Endothelial cell of umbilical vein (primary cell): ENCODE measurements around the gene ITGA6. TPM values are rescaled to one million over a fixed set of nuclear protein-coding genes. Genes with fewer than 3 reads are reported as not detected.

Source experiments
- BruUV-seq: library from RNA; stranded (reverse); fragments of 400-500 nt; replicated peaks from 2 replicates; lab custom pipeline; 2021; lab: Mats Ljungman, UMichigan
- CTCF ChIA-PET: fragments of 300-600, 350-600 bp; sonication (Branson Sonifier 250); formaldehyde crosslinking; loops from one replicate; lab custom pipeline; 2021; ENCODE audit warnings: antibody characterized with exemption, inconsistent platforms; lab: Charles Lee
- POLR2A ChIA-PET: fragments of 300-600, 350-600 bp; sonication (Branson Sonifier 250); formaldehyde crosslinking; loops from one replicate; lab custom pipeline; 2021; ENCODE audit warnings: antibody characterized with exemption, inconsistent platforms; lab: Charles Lee
- DNase-seq: peaks from one replicate; pipeline ENCODE4 v3.0.0-alpha.2; 2011; ENCODE audit warnings: low read depth, low spot score
- FAIRE-seq: peaks from 2 replicates; lab custom pipeline; 2011; peaks lifted over from hg19 to GRCh38; lab: Jason Lieb, UNC
- H2AFZ ChIP-seq: 2 replicates; pipeline ENCODE4 v1.6.0; 2012; ENCODE audit warnings: low read depth, low read length, control low read depth, inconsistent platforms
- H3K27ac ChIP-seq: 2 replicates; pipeline ENCODE4 v1.5.1; 2011; ENCODE audit warnings: low read depth, mild to moderate bottlenecking, control low read depth, low read length, moderate library complexity; ENCODE audit not compliant: insufficient read depth
- H3K27me3 ChIP-seq, 2 experiments: 2 replicates each; pipeline versions ENCODE4 v1.6.0 to v1.6.1; 2011; ENCODE audit warnings: low read length in 2 of 2, mixed read lengths in 1 of 2; ENCODE audit not compliant: control insufficient read depth in 2 of 2, insufficient read depth in 2 of 2
- H3K36me3 ChIP-seq, 2 experiments: 2 replicates in 1 of 2; 3 replicates in 1 of 2; pipeline ENCODE4 v1.5.1; 2011; ENCODE audit warnings: low read length in 2 of 2, mild to moderate bottlenecking in 1 of 2, moderate library complexity in 1 of 2; ENCODE audit not compliant: control insufficient read depth in 2 of 2, insufficient read depth in 2 of 2; ENCODE audit errors: extremely low read depth in 1 of 2
- H3K4me1 ChIP-seq: 3 replicates; pipeline ENCODE4 v1.5.1; 2011; ENCODE audit warnings: mild to moderate bottlenecking, low read length; ENCODE audit not compliant: control insufficient read depth, insufficient read depth; ENCODE audit errors: extremely low read depth
- H3K4me2 ChIP-seq: 2 replicates; pipeline ENCODE4 v1.6.1; 2011; ENCODE audit warnings: low read length, control low read depth, mixed read lengths; ENCODE audit not compliant: insufficient read depth
- H3K4me3 ChIP-seq, 3 experiments: fragments of 200-600 bp in 1 of 3; sonication (generic), shearing (Covaris generic) in 1 of 3; replicated peaks in 1 of 3; 2 replicates each; pipeline ENCODE4 v1.5.1; 2011 to 2016; ENCODE audit warnings: control low read depth in 3 of 3, low read length in 3 of 3, mild to moderate bottlenecking in 2 of 3, inconsistent platforms in 1 of 3, low read depth in 1 of 3, moderate library complexity in 1 of 3; ENCODE audit not compliant: insufficient read depth in 1 of 3
- H3K79me2 ChIP-seq: 2 replicates; pipeline ENCODE4 v1.6.0; 2012; ENCODE audit warnings: low read length, inconsistent platforms; ENCODE audit not compliant: control insufficient read depth, insufficient read depth
- H3K9ac ChIP-seq: replicated peaks from 2 replicates; pipeline ENCODE3; 2011; ENCODE audit warnings: low read length, control low read depth; ENCODE audit not compliant: insufficient read depth; ENCODE audit errors: extremely low read depth
- H3K9me1 ChIP-seq: replicated peaks from 3 replicates; pipeline ENCODE4 v1.6.0; 2011; ENCODE audit warnings: mild to moderate bottlenecking, low read length; ENCODE audit not compliant: control insufficient read depth, insufficient read depth; ENCODE audit errors: extremely low read depth
- H3K9me3 ChIP-seq: replicated peaks from 2 replicates; pipeline ENCODE4 v1.5.1; 2012; ENCODE audit warnings: low read length, inconsistent platforms; ENCODE audit not compliant: control insufficient read depth, insufficient read depth
- H4K20me1 ChIP-seq: replicated peaks from 2 replicates; pipeline ENCODE3; 2011; ENCODE audit warnings: mild to moderate bottlenecking, low read length; ENCODE audit not compliant: control insufficient read depth, insufficient read depth; ENCODE audit errors: extremely low read depth
- CTCF ChIP-seq, 2 donors: IDR thresholded peaks; 1 replicate in 1 of 2; 2 replicates in 1 of 2; pipeline ENCODE4 v1.5.1; 2011; ENCODE audit warnings: low read length in 2 of 2, mild to moderate bottlenecking in 2 of 2, moderate library complexity in 2 of 2, control low read depth in 1 of 2, inconsistent platforms in 1 of 2, low read depth in 1 of 2; ENCODE audit not compliant: insufficient read depth in 1 of 2; ENCODE audit errors: extremely low read depth in 1 of 2
- EZH2 ChIP-seq: IDR thresholded peaks from 2 replicates; pipeline ENCODE4 v1.6.1; 2012; ENCODE audit warnings: borderline replicate concordance, low read depth, mild to moderate bottlenecking, moderate library complexity, low read length, inconsistent platforms; ENCODE audit not compliant: severe bottlenecking
- FOS ChIP-seq: IDR thresholded peaks from 2 replicates; pipeline ENCODE4 v1.6.1; 2011; ENCODE audit warnings: mild to moderate bottlenecking, low read length, moderate library complexity, borderline replicate concordance; ENCODE audit not compliant: insufficient read depth
- GATA2 ChIP-seq: IDR thresholded peaks from 2 replicates; pipeline ENCODE4 v1.7.0; 2011; ENCODE audit warnings: low read depth, mild to moderate bottlenecking, moderate library complexity, mixed read lengths, low read length; ENCODE audit not compliant: insufficient read length, insufficient read depth
- JUN ChIP-seq: IDR thresholded peaks from 2 replicates; pipeline ENCODE4 v1.6.1; 2011; ENCODE audit warnings: borderline replicate concordance, low read depth; ENCODE audit not compliant: insufficient read length, insufficient read depth
- MAX ChIP-seq: IDR thresholded peaks from 2 replicates; pipeline ENCODE4 v1.6.1; 2011; ENCODE audit not compliant: insufficient read depth, insufficient read length
- MYC ChIP-seq: IDR thresholded peaks from one replicate; pipeline ENCODE4 v1.6.1; 2011; ENCODE audit warnings: mild to moderate bottlenecking, low read depth, low read length
- POLR2A ChIP-seq: IDR thresholded peaks from 2 replicates; pipeline ENCODE4 v1.6.1; 2012; ENCODE audit warnings: low read depth, mild to moderate bottlenecking, control low read depth, low read length
- POLR2AphosphoS5 ChIP-seq: IDR thresholded peaks from 2 replicates; pipeline ENCODE4 v1.6.1; 2012; ENCODE audit warnings: low read depth, mild to moderate bottlenecking, control low read depth, low read length, moderate library complexity; ENCODE audit not compliant: insufficient read depth
- dilution Hi-C: fragments of 300-500 bp; cut with MboI; formaldehyde crosslinking; loops from one replicate; pipeline ENCODE4 v1.15.0; 2019; ENCODE audit warnings: low sequenced_read_pairs; ENCODE audit not compliant: extremely low pct_ligation_motif_present
- intact Hi-C: fragments of 100-400 bp; cut with micrococcal nuclease; formaldehyde crosslinking; loops from one replicate; pipeline ENCODE4 v1.10.0; 2022
- polyA plus RNA-seq, 4 experiments: library from polyadenylated mRNA; depleted of rRNA in 3 of 4; stranded (reverse) in 3 of 4; unstranded in 1 of 4; fragments of >200 nt; gene quantifications; 2 replicates each; pipeline versions ENCODE4 v1.2.1 to v1.2.3, GENCODE V29; 2011 to 2012; ENCODE audit warnings: missing spikeins in 1 of 4
- total RNA-seq: library from RNA; stranded (reverse); gene quantifications from 2 replicates; pipeline ENCODE4 v1.2.3, GENCODE V29; 2021

The ITGA6 gene
- total and polyA plus RNA-seq, 2 donors (not counting 3 experiments of a cell fraction or from before 2014, with no cell fraction given): 24.9 to 208 TPM

- Histone ChIP-seq H3K9me1 (no peaks in the 10 kb centered on the region), H3K4me2 (no peak overlapping the region), H3K27me3 (no peaks in the 10 kb centered on the region), H3K9me3 (peaks cover 4% of the 10 kb centered on the region), H3K4me1 (no peaks in the 10 kb centered on the region), H3K36me3 (peaks cover 0 to 2% of the 10 kb centered on the region in 2 experiments), H3K27ac (no peak overlapping the region), H2AFZ (no peak overlapping the region), H3K9ac (no peak overlapping the region), H4K20me1 (no peaks in the 10 kb centered on the region), H3K79me2 (no peaks in the 10 kb centered on the region), H3K4me3 (no peak overlapping the region)
- BruUV-seq: no TSS peak
- DNase-seq (no peak), FAIRE-seq (no peak)
- intact Hi-C loops: no loop called here
- ChIA-PET POLR2A (no interaction called here), CTCF (interaction anchor here (1.2 kb wide), 1 partner anchor 17 kb away, joined by 3 read pairs; no protein-coding TSS in a partner anchor)
- dilution Hi-C loops: no loop called here
- TF ChIP-seq FOS: no peak
- TF ChIP-seq GATA2: no peak
These were observed 85.6 kb downstream of the ITGA6 start for GRCh38 chr2:172512810-172513523.

- Histone ChIP-seq H3K4me2 (no peak overlapping the region), H3K9ac (no peak overlapping the region), H3K27me3 (no peaks in the 10 kb centered on the region), H4K20me1 (no peaks in the 10 kb centered on the region), H3K9me1 (no peaks in the 10 kb centered on the region), H2AFZ (no peak overlapping the region), H3K79me2 (no peaks in the 10 kb centered on the region), H3K36me3 (no peaks in the 10 kb centered on the region), H3K4me1 (no peaks in the 10 kb centered on the region), H3K4me3 (no peak overlapping the region), H3K27ac (no peak overlapping the region), H3K9me3 (peaks cover 4% of the 10 kb centered on the region)
- POLR2A ChIA-PET: no interaction called here
- dilution Hi-C loops: no loop called here
- intact Hi-C loops: no loop called here
- FAIRE-seq (no peak), DNase-seq (no peak)
- CTCF ChIA-PET: interaction anchor here (1.2 kb wide), 1 partner anchor 18 kb away, joined by 3 read pairs; no protein-coding TSS in a partner anchor
- BruUV-seq: no TSS peak
- no peak for TF ChIP-seq FOS
- TF ChIP-seq CTCF (IDR thresholded peaks at IDR 0.05; ENCODE audit: extremely low read depth in 1 of 2, insufficient read depth in 1 of 2, low read depth in 1 of 2, low read length in 2 of 2): no peak
- no peak for TF ChIP-seq EZH2
- TF ChIP-seq MYC: no peak
- no peak for TF ChIP-seq GATA2
- TF ChIP-seq POLR2AphosphoS5: no peak
- TF ChIP-seq MAX: no peak
- TF ChIP-seq JUN: no peak
- TF ChIP-seq POLR2A: no peak
These were observed 86.1 kb downstream of the ITGA6 start for GRCh38 chr2:172513524-172513900.
